WERI-Rb-1 (cell line): ENCODE measurements around the gene CFAP210.

ENCODE experiments used
- DNase-seq: peaks from one replicate; pipeline ENCODE4 v3.0.0-alpha.2; 2020
- H3K27ac ChIP-seq: fragments of 250-450 bp; sonication (Bioruptor Pico); 2 replicates; pipeline ENCODE4 v1.5.1; 2020; ENCODE audit warnings: mild to moderate bottlenecking, moderate library complexity
- H3K27me3 ChIP-seq: fragments of 250-450 bp; sonication (Bioruptor Pico); 2 replicates; pipeline ENCODE4 v1.5.1; 2021; ENCODE audit warnings: mild to moderate bottlenecking, low read depth, moderate library complexity; ENCODE audit not compliant: insufficient read depth, severe bottlenecking
- H3K36me3 ChIP-seq: fragments of 250-450 bp; sonication (Bioruptor Pico); 2 replicates; pipeline ENCODE4 v1.5.1; 2020; ENCODE audit warnings: mild to moderate bottlenecking, moderate library complexity
- H3K4me3 ChIP-seq: 2 replicates; pipeline ENCODE4 v1.5.1; 2011; ENCODE audit warnings: low read depth, mild to moderate bottlenecking, control low read depth, low read length
- H3K9me3 ChIP-seq: fragments of 250-450 bp; sonication (Bioruptor Pico); 2 replicates; pipeline ENCODE4 v1.5.1; 2021; ENCODE audit warnings: mild to moderate bottlenecking, moderate library complexity; ENCODE audit not compliant: severe bottlenecking
- TF ChIP-seq, protein P1 (sequence below): IDR thresholded peaks from 2 replicates; pipeline ENCODE4 v1.5.1; 2011; ENCODE audit warnings: low read depth, mild to moderate bottlenecking, control low read depth, inconsistent platforms, low read length

CFAP210 gene

DNA sequence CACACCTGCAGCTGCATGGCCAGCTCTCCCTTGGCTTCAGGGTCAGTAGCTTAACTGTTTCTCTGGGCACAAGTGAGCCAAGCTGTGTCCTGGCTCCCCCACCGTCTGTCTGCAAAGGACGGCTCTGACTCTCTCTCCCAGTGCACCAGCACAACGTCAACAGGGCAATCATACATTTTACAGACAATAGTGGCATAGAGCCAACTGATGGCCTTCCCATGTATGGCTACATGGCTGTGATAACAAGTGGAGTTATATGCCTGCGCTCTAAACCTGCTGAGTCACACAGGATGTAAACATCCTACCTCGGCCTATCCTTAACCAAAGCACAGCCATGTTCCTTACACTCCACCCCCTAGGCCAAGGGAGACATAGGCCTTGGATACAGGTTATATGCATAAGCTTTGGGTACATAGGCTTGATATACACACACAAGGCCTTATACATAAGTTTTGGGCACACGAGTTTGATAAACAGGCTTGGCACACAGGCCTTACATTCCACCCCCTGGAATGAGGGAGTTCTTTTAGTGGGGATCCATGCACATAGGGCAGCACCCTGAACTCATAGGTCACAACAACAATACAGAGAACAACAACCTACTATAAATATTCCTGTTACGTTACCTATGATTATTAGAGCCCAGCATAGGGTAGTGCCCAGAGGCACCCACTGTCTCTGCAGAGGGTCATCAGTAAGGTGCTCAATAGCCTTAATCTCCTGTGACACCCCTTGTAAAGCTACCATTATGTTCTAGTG, 17.7 kb upstream of the CFAP210 start:
- H3K36me3 ChIP-seq = peaks cover 2% of the 10 kb centered on the region; the same call in 1 of the 2 replicates
- no peaks in the 10 kb centered on the region for H3K27me3 ChIP-seq
- H3K27ac ChIP-seq = no peak overlapping the region
- H3K9me3 ChIP-seq = no peaks in the 10 kb centered on the region
- TF ChIP-seq, protein P1, sequence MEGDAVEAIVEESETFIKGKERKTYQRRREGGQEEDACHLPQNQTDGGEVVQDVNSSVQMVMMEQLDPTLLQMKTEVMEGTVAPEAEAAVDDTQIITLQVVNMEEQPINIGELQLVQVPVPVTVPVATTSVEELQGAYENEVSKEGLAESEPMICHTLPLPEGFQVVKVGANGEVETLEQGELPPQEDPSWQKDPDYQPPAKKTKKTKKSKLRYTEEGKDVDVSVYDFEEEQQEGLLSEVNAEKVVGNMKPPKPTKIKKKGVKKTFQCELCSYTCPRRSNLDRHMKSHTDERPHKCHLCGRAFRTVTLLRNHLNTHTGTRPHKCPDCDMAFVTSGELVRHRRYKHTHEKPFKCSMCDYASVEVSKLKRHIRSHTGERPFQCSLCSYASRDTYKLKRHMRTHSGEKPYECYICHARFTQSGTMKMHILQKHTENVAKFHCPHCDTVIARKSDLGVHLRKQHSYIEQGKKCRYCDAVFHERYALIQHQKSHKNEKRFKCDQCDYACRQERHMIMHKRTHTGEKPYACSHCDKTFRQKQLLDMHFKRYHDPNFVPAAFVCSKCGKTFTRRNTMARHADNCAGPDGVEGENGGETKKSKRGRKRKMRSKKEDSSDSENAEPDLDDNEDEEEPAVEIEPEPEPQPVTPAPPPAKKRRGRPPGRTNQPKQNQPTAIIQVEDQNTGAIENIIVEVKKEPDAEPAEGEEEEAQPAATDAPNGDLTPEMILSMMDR = no peak
- DNase-seq = no peak
- no peak overlapping the region for H3K4me3 ChIP-seq

DNA sequence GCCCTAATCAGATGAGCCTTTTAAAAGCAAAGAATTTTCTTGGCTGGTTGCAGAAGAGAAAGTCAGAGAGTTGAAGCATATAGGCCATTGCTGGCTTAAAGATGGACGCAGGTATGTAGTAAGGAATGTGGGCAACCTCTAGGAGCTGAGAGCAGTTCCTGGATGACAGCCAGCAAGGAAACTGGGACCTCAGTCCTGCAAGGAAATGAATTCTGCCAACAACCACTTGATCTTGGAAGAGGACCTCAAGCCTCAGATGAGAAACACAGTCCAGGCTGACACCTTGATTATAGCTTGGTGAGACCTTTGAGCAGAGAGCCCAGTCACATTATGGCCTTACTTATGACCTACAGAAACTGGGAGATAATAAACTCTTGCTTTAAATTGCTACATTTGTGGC, 15.8 kb upstream of the CFAP210 start:
- TF ChIP-seq, protein P1 = no peak
- no peaks in the 10 kb centered on the region for H3K27me3 ChIP-seq
- H3K9me3 ChIP-seq = no peaks in the 10 kb centered on the region
- no peak overlapping the region for H3K4me3 ChIP-seq
- H3K36me3 ChIP-seq = peaks cover 2% of the 10 kb centered on the region; the same call in 1 of the 2 replicates
- DNase-seq = no peak
- no peak overlapping the region for H3K27ac ChIP-seq

DNA sequence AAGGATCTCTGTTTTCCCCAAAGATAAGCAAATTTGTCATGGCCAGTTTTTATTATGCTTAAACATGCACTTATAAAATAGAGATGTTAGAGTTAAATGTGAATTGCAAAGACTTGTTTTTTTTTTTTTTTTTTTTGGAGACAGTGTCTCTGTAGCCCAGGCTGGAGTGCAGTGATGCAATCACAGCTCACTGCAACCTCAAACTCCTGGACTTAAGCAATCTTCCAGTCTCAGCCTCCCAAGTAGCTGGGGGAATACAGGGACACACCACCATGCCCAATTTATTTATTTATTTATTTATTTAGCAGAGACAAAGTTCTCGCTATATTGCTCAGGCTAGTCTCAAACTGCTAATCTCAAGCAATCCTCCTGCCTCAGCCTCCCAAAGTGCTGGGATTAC, 15.1 kb upstream of the CFAP210 start:
- Histone ChIP-seq H3K4me3 (no peak overlapping the region), H3K9me3 (no peaks in the 10 kb centered on the region), H3K36me3 (peaks cover 2% of the 10 kb centered on the region; the same call in 1 of the 2 replicates), H3K27ac (no peak overlapping the region), H3K27me3 (no peaks in the 10 kb centered on the region)
- DNase-seq = no peak
- TF ChIP-seq, protein P1 = no peak

DNA sequence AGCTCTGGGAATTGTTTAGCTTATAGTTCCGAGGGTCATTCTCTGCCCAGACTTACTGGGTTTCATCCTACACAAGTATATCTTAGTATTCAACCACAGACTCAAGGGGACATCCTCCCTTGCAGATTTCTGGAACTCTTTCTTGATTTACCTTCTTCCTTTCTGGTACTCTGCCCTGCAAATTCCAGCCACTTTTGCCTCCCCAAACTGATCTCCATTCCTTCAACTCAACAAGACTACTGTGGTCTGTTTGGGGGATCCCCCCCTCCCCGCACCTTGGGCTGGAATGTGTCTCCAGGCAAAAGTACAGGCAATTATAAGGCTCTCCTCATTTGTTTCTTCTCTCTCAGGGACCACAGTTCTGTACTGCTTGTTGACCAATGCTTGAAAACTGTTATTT, 13.4 kb upstream of the CFAP210 start:
- H3K9me3 ChIP-seq = no peaks in the 10 kb centered on the region
- DNase-seq = no peak
- no peaks in the 10 kb centered on the region for H3K27me3 ChIP-seq
- no peak overlapping the region for H3K27ac ChIP-seq
- TF ChIP-seq, protein P1 = no peak
- no peak overlapping the region for H3K4me3 ChIP-seq
- peaks cover 2% of the 10 kb centered on the region; the same call in 1 of the 2 replicates for H3K36me3 ChIP-seq

DNA sequence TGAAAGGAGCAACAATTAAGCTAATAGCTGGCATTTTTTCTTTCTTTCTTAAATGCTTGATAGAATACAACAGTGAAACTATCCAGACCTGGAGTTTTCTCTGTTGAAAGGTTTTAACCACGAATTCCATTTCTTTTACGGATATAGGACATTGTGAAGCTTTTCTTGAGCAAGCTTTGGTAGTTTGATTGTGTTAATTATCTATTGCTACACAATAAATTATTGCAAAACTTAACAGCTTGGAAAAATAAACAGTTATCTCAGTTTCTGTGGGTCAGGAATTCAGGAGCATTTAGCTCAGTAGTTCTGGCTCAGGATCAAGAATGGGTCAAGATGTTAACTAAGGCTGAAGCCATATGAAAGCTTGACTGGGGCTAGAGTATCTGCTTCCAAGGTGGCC, 11.7 kb upstream of the CFAP210 start:
- no peak overlapping the region for H3K4me3 ChIP-seq
- peaks cover 5% of the 10 kb centered on the region; the same call in 1 of the 2 replicates for H3K36me3 ChIP-seq
- DNase-seq = no peak
- H3K27me3 ChIP-seq = no peaks in the 10 kb centered on the region
- H3K9me3 ChIP-seq = no peaks in the 10 kb centered on the region
- H3K27ac ChIP-seq = no peak overlapping the region
- TF ChIP-seq, protein P1 = no peak
